Cardiac fibroblast (primary cell): ENCODE results near the gene KLF1.

Source experiments
- DNase-seq, 2 donors: peaks; one replicate each; pipeline versions ENCODE4 v3.0.0 to v3.0.0-alpha.2; 2010; ENCODE audit warnings: low read depth in 2 of 2
- H3K4me3 ChIP-seq, 2 donors: replicated peaks in 1 of 2; 1 replicate in 1 of 2; 2 replicates in 1 of 2; pipeline ENCODE4 v1.5.1; 2011; ENCODE audit warnings: low read depth in 2 of 2, low read length in 2 of 2, mild to moderate bottlenecking in 2 of 2, moderate library complexity in 1 of 2
- TF ChIP-seq, protein P1 (sequence below): IDR thresholded peaks from one replicate; pipeline ENCODE4 v1.5.1; 2011; ENCODE audit warnings: low read depth, mild to moderate bottlenecking, low read length, inconsistent platforms

The KLF1 gene

DNA sequence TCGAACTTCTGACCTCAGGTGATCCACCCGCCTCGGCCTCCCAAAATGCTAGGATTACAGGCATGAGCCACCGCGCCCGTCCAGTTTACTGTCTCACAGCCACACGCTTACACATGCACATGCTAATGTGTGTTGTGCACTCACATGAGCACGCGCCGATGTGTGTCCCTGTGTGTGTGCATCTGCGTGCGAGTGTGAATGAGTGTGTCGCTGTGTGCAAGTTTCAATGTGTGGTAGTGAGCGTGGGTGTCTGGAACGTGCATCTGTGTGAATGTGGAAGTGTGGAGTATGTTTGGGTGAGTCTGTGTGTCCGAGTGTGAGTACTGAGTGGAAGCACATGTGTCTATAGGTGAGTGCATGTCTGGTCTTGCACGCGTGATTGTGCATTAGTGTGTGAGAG, 44.5 kb downstream of the KLF1 start:
- TF ChIP-seq, protein P1, sequence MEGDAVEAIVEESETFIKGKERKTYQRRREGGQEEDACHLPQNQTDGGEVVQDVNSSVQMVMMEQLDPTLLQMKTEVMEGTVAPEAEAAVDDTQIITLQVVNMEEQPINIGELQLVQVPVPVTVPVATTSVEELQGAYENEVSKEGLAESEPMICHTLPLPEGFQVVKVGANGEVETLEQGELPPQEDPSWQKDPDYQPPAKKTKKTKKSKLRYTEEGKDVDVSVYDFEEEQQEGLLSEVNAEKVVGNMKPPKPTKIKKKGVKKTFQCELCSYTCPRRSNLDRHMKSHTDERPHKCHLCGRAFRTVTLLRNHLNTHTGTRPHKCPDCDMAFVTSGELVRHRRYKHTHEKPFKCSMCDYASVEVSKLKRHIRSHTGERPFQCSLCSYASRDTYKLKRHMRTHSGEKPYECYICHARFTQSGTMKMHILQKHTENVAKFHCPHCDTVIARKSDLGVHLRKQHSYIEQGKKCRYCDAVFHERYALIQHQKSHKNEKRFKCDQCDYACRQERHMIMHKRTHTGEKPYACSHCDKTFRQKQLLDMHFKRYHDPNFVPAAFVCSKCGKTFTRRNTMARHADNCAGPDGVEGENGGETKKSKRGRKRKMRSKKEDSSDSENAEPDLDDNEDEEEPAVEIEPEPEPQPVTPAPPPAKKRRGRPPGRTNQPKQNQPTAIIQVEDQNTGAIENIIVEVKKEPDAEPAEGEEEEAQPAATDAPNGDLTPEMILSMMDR: no peak
- no peak overlapping the region for H3K4me3 ChIP-seq
- DNase-seq: no peak

DNA sequence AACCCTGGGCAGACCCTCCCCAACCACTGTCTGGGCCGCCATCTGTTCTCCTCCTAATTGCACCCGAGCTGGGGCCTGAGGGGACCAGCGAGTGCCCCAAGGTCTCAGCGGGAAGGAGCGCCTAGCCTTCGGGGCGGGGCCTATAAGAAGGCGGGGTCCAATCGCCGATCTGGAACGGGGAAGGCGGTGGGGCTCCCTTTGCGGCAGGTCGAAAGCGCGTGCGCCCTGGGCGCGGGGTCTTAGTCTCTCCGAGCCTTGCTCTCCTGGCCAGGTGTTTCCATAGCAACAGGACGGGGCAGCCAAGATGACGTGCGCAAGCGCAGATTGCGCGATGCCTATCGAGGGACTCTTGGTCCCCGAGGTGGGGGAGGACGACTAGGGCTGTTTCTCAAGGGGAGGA, 45.9 kb downstream of the KLF1 start:
- peak overlapping the region; percentile 38 to 41 for H3K4me3 ChIP-seq
- TF ChIP-seq, protein P1: no peak
- DNase-seq: peak; percentile 29 to 52

DNA sequence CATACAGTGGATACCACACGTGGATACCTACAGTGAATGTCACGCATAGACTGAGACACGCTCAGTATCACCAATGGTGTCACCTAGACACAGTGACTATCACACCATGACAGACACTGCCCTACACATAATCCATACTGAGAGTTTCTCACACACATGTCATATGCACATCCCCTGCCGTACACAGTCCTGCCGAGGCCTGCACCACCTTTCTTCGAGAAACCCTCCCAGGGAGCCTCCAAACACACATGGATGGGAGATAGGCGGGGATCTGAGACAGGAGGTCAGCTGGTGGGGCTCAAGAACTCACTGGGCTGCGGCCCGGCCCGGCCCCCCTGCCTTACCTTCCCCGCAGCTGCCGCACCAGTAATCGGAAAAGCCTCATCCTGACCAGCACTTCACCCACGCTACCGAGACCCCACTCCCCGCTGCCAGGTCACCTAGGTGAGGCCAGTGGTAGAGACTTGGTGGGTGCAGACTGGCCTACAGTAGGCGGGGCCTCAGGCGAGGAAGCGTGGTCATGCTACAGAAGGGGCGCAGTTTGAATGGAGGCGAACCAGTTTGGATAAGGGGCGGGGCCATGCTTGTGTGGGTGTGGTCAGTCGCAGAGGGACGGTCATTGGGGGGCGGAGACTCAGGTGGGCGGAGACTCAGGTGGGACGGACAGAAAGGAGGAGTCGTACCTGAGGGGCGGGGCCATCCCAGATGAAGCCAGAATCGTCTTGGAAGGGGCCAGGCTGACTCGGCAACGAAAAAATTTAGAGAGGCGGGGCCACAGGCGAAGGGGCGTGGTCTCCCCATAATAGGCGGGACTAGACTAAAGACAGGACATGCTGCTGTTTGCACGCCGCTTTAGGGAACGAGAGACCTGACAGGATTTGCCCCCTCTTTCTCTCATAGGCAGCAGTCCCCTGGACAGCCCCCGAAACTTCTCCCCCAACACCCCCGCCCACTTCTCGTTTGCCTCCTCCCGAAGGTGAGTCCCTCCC, 46.6 kb downstream of the KLF1 start:
- peak; percentile 74 to 83 for DNase-seq
- TF ChIP-seq, protein P1: no peak
- peak overlapping the region; percentile 38 to 41 for H3K4me3 ChIP-seq

DNA sequence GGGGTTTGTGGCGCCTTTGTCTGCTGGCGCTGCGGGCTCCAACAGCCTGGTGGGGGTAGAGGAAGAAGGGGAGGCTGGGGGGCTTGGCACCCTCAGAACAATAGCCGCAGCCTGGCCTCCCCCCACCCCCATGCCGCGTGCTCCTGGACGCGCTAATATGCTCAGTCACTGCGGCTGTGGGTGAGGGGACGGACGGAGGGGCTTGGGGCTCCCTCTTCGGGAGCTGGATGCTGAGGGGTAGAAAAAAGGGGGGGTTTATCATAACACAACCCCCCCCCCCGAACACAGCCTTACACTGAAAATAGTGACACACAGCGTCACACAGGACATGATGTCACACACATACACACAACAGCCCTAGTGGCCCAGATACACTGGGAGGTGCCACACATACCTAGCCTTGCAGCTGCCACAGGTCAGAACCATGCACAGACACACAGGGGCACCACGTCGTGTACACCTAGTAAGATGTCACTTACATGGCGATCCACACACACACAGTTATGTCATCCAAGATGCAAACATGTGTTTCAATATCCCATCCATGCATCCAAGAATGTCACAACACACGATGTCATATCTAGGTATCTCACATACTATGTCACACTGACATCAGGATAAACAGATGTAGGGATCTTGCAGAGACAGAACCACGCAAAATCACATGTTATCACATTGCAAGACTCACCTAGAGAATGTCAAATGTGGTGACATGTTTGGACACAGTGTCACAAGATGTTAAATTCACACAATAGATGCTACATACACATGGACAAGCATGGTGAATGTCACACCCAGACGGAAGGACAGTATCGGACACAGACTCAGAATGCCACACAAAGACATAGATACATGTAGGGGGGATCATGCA, 47.9 kb downstream of the KLF1 start:
- DNase-seq: no peak
- no peak overlapping the region for H3K4me3 ChIP-seq
- TF ChIP-seq, protein P1: no peak

DNA sequence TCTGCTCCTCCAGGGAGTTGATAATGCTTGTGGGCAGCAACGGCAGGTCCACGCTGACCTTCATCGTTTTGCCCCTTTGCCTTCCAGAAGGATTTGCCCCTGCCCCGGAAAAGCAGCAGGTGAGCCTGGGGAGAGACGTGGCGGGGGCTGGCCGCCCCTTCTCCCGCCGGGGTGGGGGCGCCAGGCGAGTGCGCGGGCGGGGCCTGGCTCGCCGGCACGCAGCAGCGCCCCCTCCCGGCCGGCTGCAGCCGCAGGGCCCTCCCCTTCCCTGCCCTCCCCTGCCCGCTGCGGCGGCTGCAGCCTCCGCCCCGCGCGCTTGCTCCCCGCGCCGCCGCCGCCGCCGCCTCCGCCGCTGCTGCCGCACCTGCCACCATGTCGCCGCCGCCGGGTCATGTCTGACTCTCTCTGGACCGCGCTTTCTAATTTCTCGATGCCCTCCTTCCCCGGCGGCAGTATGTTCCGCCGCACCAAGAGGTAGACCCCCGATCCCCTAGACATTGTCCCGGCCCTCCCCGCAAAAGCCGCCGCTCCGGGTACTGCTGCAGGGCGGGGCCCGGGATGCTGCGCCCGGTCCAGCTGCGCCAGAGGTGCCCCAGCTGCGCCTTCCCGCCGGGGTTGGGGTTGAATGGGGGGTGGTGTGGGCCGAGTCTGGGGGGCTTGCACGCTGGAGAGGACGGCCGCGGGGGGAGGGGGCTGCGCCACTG, 48.7 kb downstream of the KLF1 start, which contains the start of gene MAST1:
Gene MAST1 (plus strand): TSS at position 334 of the 704 bp plus-strand sequence. CDS start 58 bp downstream, at position 392.
- H3K4me3 ChIP-seq: peak within 1 kb of the TSS; percentile 10 to 21

More for the DNA sequence above, 48.7 kb downstream of the KLF1 start, which contains the start of gene MAST1:
- TF ChIP-seq, protein P1: no peak
- DNase-seq: peak in 1 of 2 donors; percentile 29
